Hepatocyte (in vitro differentiated cells): Measurements from ENCODE around the gene DELE1.

Experiments used
- CTCF ChIP-seq: fragments of 200-600 bp; sonication (generic); IDR thresholded peaks from 2 replicates; pipeline ENCODE4 v1.5.1; 2016; ENCODE audit warnings: antibody characterized with exemption, mild to moderate bottlenecking; ENCODE audit not compliant: poor library complexity
- EZH2 ChIP-seq: fragments of 200-600 bp; sonication (generic); IDR thresholded peaks from 2 replicates; pipeline ENCODE4 v1.6.1; 2016; ENCODE audit warnings: antibody characterized with exemption, mild to moderate bottlenecking, borderline replicate concordance
- EZH2phosphoT487 ChIP-seq: fragments of 200-600 bp; sonication (generic); IDR thresholded peaks from one replicate; pipeline ENCODE4 v1.6.1; 2018; ENCODE audit warnings: antibody characterized with exemption, mild to moderate bottlenecking, low read depth, moderate library complexity; ENCODE audit not compliant: unreplicated experiment, severe bottlenecking

GRCh38 chr5:141883892-141884318 lies 39.8 kb upstream of the DELE1 start:
- no peak for TF ChIP-seq CTCF
- TF ChIP-seq EZH2: no peak
- TF ChIP-seq EZH2phosphoT487: no peak
